NCI-H2081 (cell line): ENCODE measurements around the gene CNNM3.
"Not testable (repeated sequence)": the region's sequence is repeated elsewhere in the genome, so short reads cannot be mapped to it uniquely, and the experiment has no call there.

ENCODE experiments used
- DNase-seq, 2 experiments: peaks; one replicate each; lab custom pipeline; 2025; lab: John Stamatoyannopoulos, UW

CNNM3 gene

GRCh38 chr2:96816127-96816835 lies at the start of gene CNNM3:
Gene CNNM3 (plus strand): TSS chr2:96816268. CDS start chr2:96816278, 10 bp downstream.
- peak; percentile 92 to 95 for DNase-seq

- DNase-seq = no peak
Measured at GRCh38 chr2:96767135-96767871, 48.8 kb upstream of the CNNM3 start.

- DNase-seq = no peak
Measured at GRCh38 chr2:96768083-96768561, 47.9 kb upstream of the CNNM3 start.

- no peak for DNase-seq
Measured at GRCh38 chr2:96769814-96770213, 46.3 kb upstream of the CNNM3 start.

- no peak for DNase-seq
Measured at GRCh38 chr2:96770442-96771202, 45.4 kb upstream of the CNNM3 start.

GRCh38 chr2:96771796-96772618 lies 44.1 kb upstream of the CNNM3 start:
- DNase-seq = no peak

- DNase-seq = no peak
Measured at GRCh38 chr2:96772903-96773671, 43.0 kb upstream of the CNNM3 start.

GRCh38 chr2:96773922-96774321 lies 42.1 kb upstream of the CNNM3 start:
- DNase-seq = no peak

GRCh38 chr2:96775160-96775559 lies 40.9 kb upstream of the CNNM3 start:
- no peak for DNase-seq

GRCh38 chr2:96783388-96783787 lies 32.7 kb upstream of the CNNM3 start:
- no peak for DNase-seq

- no peak for DNase-seq
Measured at GRCh38 chr2:96787411-96787810, 28.7 kb upstream of the CNNM3 start.

- no peak for DNase-seq
Measured at GRCh38 chr2:96788442-96789244, 27.4 kb upstream of the CNNM3 start.

- no peak for DNase-seq
Measured at GRCh38 chr2:96789245-96789617, 26.8 kb upstream of the CNNM3 start.

GRCh38 chr2:96792772-96793749 lies 23.0 kb upstream of the CNNM3 start:
- no peak for DNase-seq

- no peak for DNase-seq
Measured at GRCh38 chr2:96795076-96795475, 21.0 kb upstream of the CNNM3 start.

GRCh38 chr2:96796497-96796896 lies 19.6 kb upstream of the CNNM3 start:
- not testable (repeated sequence) for DNase-seq

- no peak for DNase-seq
Measured at GRCh38 chr2:96797066-96797625, 18.9 kb upstream of the CNNM3 start.
